NT2/D1 (cell line): ENCODE results near the gene BCL2.

Source experiments
- SUZ12 ChIP-seq: IDR thresholded peaks from 2 replicates; pipeline ENCODE4 v1.6.1; 2011; ENCODE audit not compliant: insufficient read length, insufficient read depth; ENCODE audit errors: extremely low read depth
- YY1 ChIP-seq: IDR thresholded peaks from 2 replicates; pipeline ENCODE4 v1.6.1; 2011; ENCODE audit not compliant: insufficient read length, insufficient read depth
- ZNF274 ChIP-seq: IDR thresholded peaks from 2 replicates; pipeline ENCODE4 v1.6.1; 2011; ENCODE audit warnings: mild to moderate bottlenecking, low read depth, low read length

DNA sequence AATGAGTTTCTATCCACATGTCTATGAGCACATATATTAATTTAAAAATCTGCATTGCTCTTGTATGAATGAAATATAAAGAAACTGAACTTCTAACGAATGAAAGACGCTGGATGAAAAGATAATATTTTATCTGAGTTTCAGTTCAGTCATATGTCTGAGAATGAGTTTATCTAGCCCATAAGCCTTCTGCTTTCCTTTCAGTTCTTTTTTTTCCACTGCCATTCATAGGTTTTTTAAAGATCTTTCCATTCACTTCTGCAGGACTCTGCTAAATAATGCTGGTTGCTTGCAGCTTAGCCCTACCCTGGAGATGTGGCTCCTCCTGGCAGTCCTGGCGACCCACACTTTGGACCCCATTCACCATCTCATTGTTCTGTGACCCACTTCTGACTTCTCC lies 109.0 kb downstream of the BCL2 start:
- no peak for TF ChIP-seq ZNF274
- no peak for TF ChIP-seq YY1
- no peak for TF ChIP-seq SUZ12
